Fibroblast of villous mesenchyme (primary cell): ENCODE results near the gene PRDM16. TPM values are rescaled to one million over a fixed set of nuclear protein-coding genes. Genes with fewer than 3 reads are reported as not detected.

Source experiments
- DNase-seq: peaks from one replicate; pipeline ENCODE4 v3.0.0-alpha.2; 2010; ENCODE audit warnings: low read depth
- H3K4me3 ChIP-seq: 2 replicates; pipeline ENCODE4 v1.5.1; 2011; ENCODE audit warnings: low read depth, mild to moderate bottlenecking, low read length
- CTCF ChIP-seq: IDR thresholded peaks from 2 replicates; pipeline ENCODE4 v1.5.1; 2012; ENCODE audit warnings: low read depth, mild to moderate bottlenecking, low read length; ENCODE audit not compliant: insufficient read depth
- total RNA-seq: library from RNA; depleted of rRNA; stranded (reverse); fragments of >200 nt; gene quantifications from 2 replicates; pipeline ENCODE4 v1.2.3, GENCODE V29; 2012

The PRDM16 gene
- total RNA-seq, 1 donor: 1.7 TPM

GRCh38 chr1:3091334-3091733, 22.3 kb downstream of the PRDM16 start:
- no peak for DNase-seq
- no peak for TF ChIP-seq CTCF
- H3K4me3 ChIP-seq: no peak overlapping the region

- no peak for TF ChIP-seq CTCF
- DNase-seq: no peak
- H3K4me3 ChIP-seq: no peak overlapping the region
Observed at GRCh38 chr1:3092530-3092929, 23.5 kb downstream of the PRDM16 start.

GRCh38 chr1:3093898-3094626, 25.1 kb downstream of the PRDM16 start:
- H3K4me3 ChIP-seq: no peak overlapping the region
- no peak for TF ChIP-seq CTCF
- DNase-seq: no peak

GRCh38 chr1:3094863-3095780, 26.1 kb downstream of the PRDM16 start:
- DNase-seq: no peak
- TF ChIP-seq CTCF: no peak
- H3K4me3 ChIP-seq: no peak overlapping the region

- TF ChIP-seq CTCF: no peak
- no peak for DNase-seq
- no peak overlapping the region for H3K4me3 ChIP-seq
Observed at GRCh38 chr1:3096345-3096744, 27.3 kb downstream of the PRDM16 start.

- no peak overlapping the region for H3K4me3 ChIP-seq
- no peak for DNase-seq
- no peak for TF ChIP-seq CTCF
Observed at GRCh38 chr1:3097231-3097630, 28.2 kb downstream of the PRDM16 start.
